Gastroesophageal sphincter (tissue), 4 donors: ENCODE data around the gene SIN3A. TPM values are rescaled to one million over a fixed set of nuclear protein-coding genes. Genes with fewer than 3 reads are reported as not detected.

ENCODE experiments used
- ATAC-seq: fragments of 150-250 bp; one replicate; pipeline ENCODE4 v1.9.1; 2016; ENCODE audit warnings: mild to moderate bottlenecking, moderate library complexity
- H3K27ac ChIP-seq, 4 donors: fragments of 200-600 bp; sonication (generic) in 3 of 4; 1 replicate in 3 of 4; 2 replicates in 1 of 4; pipeline ENCODE4 v1.5.1; 2016 to 2019
- H3K27me3 ChIP-seq: fragments of 200-600 bp; sonication (generic); one replicate; pipeline ENCODE4 v1.5.1; 2019
- H3K36me3 ChIP-seq, 2 donors: fragments of 200-600 bp; sonication (generic); one replicate each; pipeline ENCODE4 v1.5.1; 2019; ENCODE audit warnings: control low read depth in 1 of 2
- H3K4me1 ChIP-seq, 3 donors: fragments of 200-600 bp; sonication (generic); 1 replicate in 2 of 3; 2 replicates in 1 of 3; pipeline ENCODE4 v1.5.1; 2016 to 2019; ENCODE audit warnings: control low read depth in 2 of 3
- H3K4me3 ChIP-seq, 2 donors: fragments of 200-600 bp; sonication (generic); one replicate each; pipeline ENCODE4 v1.5.1; 2019; ENCODE audit warnings: mild to moderate bottlenecking in 1 of 2, moderate library complexity in 1 of 2
- H3K9me3 ChIP-seq, 3 donors: fragments of 200-600 bp; sonication (generic); one replicate each; pipeline ENCODE4 v1.5.1; 2017 to 2019; ENCODE audit warnings: control low read depth in 2 of 3
- CTCF ChIP-seq, 4 experiments: fragments of 200-600 bp in 2 of 4; fragments of 450-650 bp in 2 of 4; sonication (generic) in 1 of 4; IDR thresholded peaks; one replicate each; pipeline ENCODE4 v1.5.1; 2017 to 2019; ENCODE audit warnings: antibody characterized with exemption in 4 of 4, mild to moderate bottlenecking in 2 of 4, moderate library complexity in 2 of 4
- EP300 ChIP-seq: sonication (generic); formaldehyde crosslinking; IDR thresholded peaks from one replicate; pipeline ENCODE4 v1.6.1; 2017; ENCODE audit warnings: antibody characterized with exemption, mild to moderate bottlenecking
- POLR2A ChIP-seq, 2 donors: fragments of 450-650 bp; IDR thresholded peaks; one replicate each; pipeline ENCODE4 v1.6.1; 2017; ENCODE audit warnings: antibody characterized with exemption in 2 of 2, mild to moderate bottlenecking in 2 of 2, moderate library complexity in 1 of 2
- POLR2AphosphoS5 ChIP-seq: sonication (generic); formaldehyde crosslinking; IDR thresholded peaks from one replicate; pipeline ENCODE4 v1.6.1; 2017; ENCODE audit warnings: antibody characterized with exemption
- WGBS, 2 donors: methylation state at CpG; one replicate each; pipeline ENCODE4 v1.1.5; 2018; ENCODE audit warnings: low coverage in 1 of 2; 5-methylcytosine and 5-hydroxymethylcytosine counted together
- total RNA-seq, 4 donors: library from RNA; depleted of rRNA; stranded (reverse); fragments of >200 nt; gene quantifications; one replicate each; pipeline ENCODE4 v1.1.0, GENCODE V29; 2016

SIN3A gene
- total RNA-seq, 4 donors from 2014 or later, result 31.7 to 54.8 (median 35.8) TPM

- ATAC-seq, result no peak
- Histone ChIP-seq H3K27ac (no peak overlapping the region), H3K4me1 (no peaks in the 10 kb centered on the region), H3K4me3 (no peak overlapping the region), H3K9me3 (no peaks in the 10 kb centered on the region), H3K27me3 (no peaks in the 10 kb centered on the region), H3K36me3 (peaks cover 0 to 100% of the 10 kb centered on the region in 2 donors)
- 100% methylated on average over 1 of the region's 10 CpGs; no CpG with 5 or more reads in 1 of the 2 donors for WGBS, 2 donors
- TF ChIP-seq POLR2AphosphoS5, result no peak
- TF ChIP-seq POLR2A (IDR thresholded peaks at IDR 0.05), result no peak
- no peak for TF ChIP-seq CTCF (IDR thresholded peaks at IDR 0.05)
- no peak for TF ChIP-seq EP300
Measured at GRCh38 chr15:75358771-75359536, 92.5 kb downstream of the SIN3A start.

- ATAC-seq, result no peak
- Histone ChIP-seq H3K4me3 (no peak overlapping the region), H3K27ac (no peak overlapping the region), H3K36me3 (peaks cover 0 to 93% of the 10 kb centered on the region in 2 donors), H3K27me3 (no peaks in the 10 kb centered on the region), H3K4me1 (no peaks in the 10 kb centered on the region), H3K9me3 (no peaks in the 10 kb centered on the region)
- TF ChIP-seq CTCF (IDR thresholded peaks at IDR 0.05), result no peak
- TF ChIP-seq EP300, result no peak
- no peak for TF ChIP-seq POLR2A (IDR thresholded peaks at IDR 0.05)
- TF ChIP-seq POLR2AphosphoS5, result no peak
- 93% methylated on average over 3 of the region's 17 CpGs; no CpG with 5 or more reads in 1 of the 2 donors for WGBS, 2 donors
Measured at GRCh38 chr15:75357976-75358673, 93.4 kb downstream of the SIN3A start.

GRCh38 chr15:75356517-75356916, 95.0 kb downstream of the SIN3A start:
- no peak for TF ChIP-seq CTCF (IDR thresholded peaks at IDR 0.05)
- TF ChIP-seq POLR2AphosphoS5, result no peak
- no peak for TF ChIP-seq POLR2A (IDR thresholded peaks at IDR 0.05)
- TF ChIP-seq EP300, result no peak
- no peak for ATAC-seq
- Histone ChIP-seq H3K4me3 (no peak overlapping the region), H3K36me3 (peaks cover 0 to 77% of the 10 kb centered on the region in 2 donors), H3K27ac (no peak overlapping the region), H3K9me3 (no peaks in the 10 kb centered on the region), H3K4me1 (no peaks in the 10 kb centered on the region), H3K27me3 (no peaks in the 10 kb centered on the region)
- WGBS, 2 donors, result 89% methylated on average over 3 of the region's 20 CpGs; no CpG with 5 or more reads in 1 of the 2 donors

GRCh38 chr15:75356006-75356405, 95.5 kb downstream of the SIN3A start:
- no peak for ATAC-seq
- no peaks in the 10 kb centered on the region for H3K4me1 ChIP-seq
- TF ChIP-seq POLR2AphosphoS5 (no peak), EP300 (no peak), CTCF (IDR thresholded peaks at IDR 0.05) (no peak), POLR2A (IDR thresholded peaks at IDR 0.05) (no peak)
- 80% methylated on average over 1 of the region's 28 CpGs; no CpG with 5 or more reads in 1 of the 2 donors for WGBS, 2 donors
- peaks cover 0 to 72% of the 10 kb centered on the region in 2 donors for H3K36me3 ChIP-seq
- H3K27me3 ChIP-seq, result no peaks in the 10 kb centered on the region
- H3K4me3 ChIP-seq, result no peak overlapping the region
- no peaks in the 10 kb centered on the region for H3K9me3 ChIP-seq
- no peak overlapping the region for H3K27ac ChIP-seq
